Vagina (tissue), 2 donors: ENCODE results near the gene PRKG2. TPM values are rescaled to one million over a fixed set of nuclear protein-coding genes. Genes with fewer than 3 reads are reported as not detected.

Experiments
- DNase-seq, 2 donors: peaks; one replicate each; pipeline ENCODE4 v3.0.0-alpha.2; 2017; ENCODE audit errors: extremely low spot score in 2 of 2
- H3K27ac ChIP-seq: fragments of 200-600 bp; sonication (generic); one replicate; pipeline ENCODE4 v1.5.1; 2019
- H3K27me3 ChIP-seq: fragments of 200-600 bp; sonication (generic); one replicate; pipeline ENCODE4 v1.5.1; 2019
- H3K36me3 ChIP-seq, 2 donors: fragments of 200-600 bp; sonication (generic); one replicate each; pipeline ENCODE4 v1.5.1; 2017 to 2019
- H3K4me1 ChIP-seq: fragments of 200-600 bp; sonication (generic); one replicate; pipeline ENCODE4 v1.5.1; 2019
- H3K4me3 ChIP-seq, 2 donors: fragments of 200-600 bp; sonication (generic); 1 replicate in 1 of 2; 2 replicates in 1 of 2; pipeline ENCODE4 v1.5.1; 2016 to 2019
- H3K9me3 ChIP-seq: fragments of 200-600 bp; sonication (generic); one replicate; pipeline ENCODE4 v1.5.1; 2019
- POLR2A ChIP-seq, 2 donors: fragments of 450-650 bp; IDR thresholded peaks; one replicate each; pipeline ENCODE4 v1.6.1; 2017; ENCODE audit warnings: antibody characterized with exemption in 2 of 2, mild to moderate bottlenecking in 2 of 2, moderate library complexity in 2 of 2
- POLR2AphosphoS5 ChIP-seq, 2 donors: sonication (generic); formaldehyde crosslinking; IDR thresholded peaks; one replicate each; pipeline ENCODE4 v1.9.0; 2017; ENCODE audit warnings: antibody characterized with exemption in 2 of 2, mild to moderate bottlenecking in 2 of 2, low read depth in 1 of 2; ENCODE audit not compliant: insufficient read depth in 1 of 2
- intact Hi-C: fragments of 100-400 bp; cut with DNase I; formaldehyde crosslinking; loops from one replicate; pipeline ENCODE4 v1.15.1; 2023
- total RNA-seq: library from RNA; depleted of rRNA; stranded (reverse); fragments of >200 nt; gene quantifications from one replicate; pipeline ENCODE4 v1.2.3, GENCODE V29; 2016
- TF ChIP-seq, protein P1 (sequence below), 3 experiments: fragments of 450-650 bp in 2 of 3; fragments of 200-600 bp in 1 of 3; sonication (generic) in 1 of 3; IDR thresholded peaks; one replicate each; pipeline ENCODE4 v1.5.1; 2017 to 2019; ENCODE audit warnings: antibody characterized with exemption in 3 of 3, mild to moderate bottlenecking in 2 of 3, moderate library complexity in 2 of 3

The PRKG2 gene
- total RNA-seq, 1 donor from 2014 or later = 0.49 TPM

DNA sequence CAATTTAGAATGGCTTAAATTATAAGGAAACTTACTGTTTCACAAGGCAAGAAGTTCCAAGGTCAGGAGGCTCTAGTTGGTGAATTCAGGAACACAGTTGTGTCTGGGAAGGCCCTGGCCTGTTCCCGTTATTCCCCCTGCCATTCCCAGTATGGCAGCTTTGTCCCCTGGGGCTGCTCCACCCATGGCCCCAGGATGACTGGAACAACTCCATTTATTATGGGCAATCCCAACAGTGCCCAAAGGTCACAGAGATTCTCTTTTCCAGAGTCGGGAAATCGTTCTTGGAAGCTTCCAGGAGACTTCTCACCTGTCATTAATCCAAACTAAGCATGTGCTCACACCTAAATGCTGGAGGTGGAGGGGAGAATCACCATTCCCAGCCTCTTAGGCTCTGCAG is 2.8 kb upstream of the PRKG2 start:
- no peaks in the 10 kb centered on the region for H3K9me3 ChIP-seq
- no peak overlapping the region for H3K27ac ChIP-seq
- intact Hi-C loops = no loop called here
- H3K27me3 ChIP-seq = no peaks in the 10 kb centered on the region
- H3K4me3 ChIP-seq = no peak overlapping the region
- TF ChIP-seq POLR2AphosphoS5 (IDR thresholded peaks at IDR 0.05; ENCODE audit: insufficient read depth in 1 of 2, low read depth in 1 of 2) = no peak
- no peak for TF ChIP-seq POLR2A (IDR thresholded peaks at IDR 0.05)
- TF ChIP-seq, protein P1, sequence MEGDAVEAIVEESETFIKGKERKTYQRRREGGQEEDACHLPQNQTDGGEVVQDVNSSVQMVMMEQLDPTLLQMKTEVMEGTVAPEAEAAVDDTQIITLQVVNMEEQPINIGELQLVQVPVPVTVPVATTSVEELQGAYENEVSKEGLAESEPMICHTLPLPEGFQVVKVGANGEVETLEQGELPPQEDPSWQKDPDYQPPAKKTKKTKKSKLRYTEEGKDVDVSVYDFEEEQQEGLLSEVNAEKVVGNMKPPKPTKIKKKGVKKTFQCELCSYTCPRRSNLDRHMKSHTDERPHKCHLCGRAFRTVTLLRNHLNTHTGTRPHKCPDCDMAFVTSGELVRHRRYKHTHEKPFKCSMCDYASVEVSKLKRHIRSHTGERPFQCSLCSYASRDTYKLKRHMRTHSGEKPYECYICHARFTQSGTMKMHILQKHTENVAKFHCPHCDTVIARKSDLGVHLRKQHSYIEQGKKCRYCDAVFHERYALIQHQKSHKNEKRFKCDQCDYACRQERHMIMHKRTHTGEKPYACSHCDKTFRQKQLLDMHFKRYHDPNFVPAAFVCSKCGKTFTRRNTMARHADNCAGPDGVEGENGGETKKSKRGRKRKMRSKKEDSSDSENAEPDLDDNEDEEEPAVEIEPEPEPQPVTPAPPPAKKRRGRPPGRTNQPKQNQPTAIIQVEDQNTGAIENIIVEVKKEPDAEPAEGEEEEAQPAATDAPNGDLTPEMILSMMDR (IDR thresholded peaks at IDR 0.05) = no peak
- no peaks in the 10 kb centered on the region for H3K36me3 ChIP-seq
- no peaks in the 10 kb centered on the region for H3K4me1 ChIP-seq
- DNase-seq = no peak

DNA sequence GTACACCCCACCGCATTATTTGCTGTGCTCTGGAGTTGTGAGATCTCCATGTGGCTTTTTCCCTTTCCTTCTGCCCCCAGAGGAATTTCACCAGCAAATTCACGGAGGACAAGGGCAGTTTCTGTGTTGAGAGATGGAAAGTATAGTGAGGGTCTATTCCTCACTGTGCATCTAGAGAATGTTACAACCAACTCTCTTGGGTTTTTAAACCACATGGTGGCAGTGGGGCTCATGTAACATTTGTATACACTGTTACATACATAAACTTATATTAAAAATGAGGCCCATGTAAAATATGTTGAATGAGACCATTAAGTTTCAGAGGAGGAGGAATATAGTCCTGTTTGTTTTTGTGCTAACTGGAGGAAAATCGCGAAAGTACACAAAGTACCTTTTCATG is 909 bp upstream of the PRKG2 start:
- no peak overlapping the region for H3K4me3 ChIP-seq
- no peak for TF ChIP-seq POLR2AphosphoS5 (IDR thresholded peaks at IDR 0.05; ENCODE audit: insufficient read depth in 1 of 2, low read depth in 1 of 2)
- TF ChIP-seq POLR2A (IDR thresholded peaks at IDR 0.05) = no peak
- TF ChIP-seq, protein P1 (IDR thresholded peaks at IDR 0.05) = no peak

DNA sequence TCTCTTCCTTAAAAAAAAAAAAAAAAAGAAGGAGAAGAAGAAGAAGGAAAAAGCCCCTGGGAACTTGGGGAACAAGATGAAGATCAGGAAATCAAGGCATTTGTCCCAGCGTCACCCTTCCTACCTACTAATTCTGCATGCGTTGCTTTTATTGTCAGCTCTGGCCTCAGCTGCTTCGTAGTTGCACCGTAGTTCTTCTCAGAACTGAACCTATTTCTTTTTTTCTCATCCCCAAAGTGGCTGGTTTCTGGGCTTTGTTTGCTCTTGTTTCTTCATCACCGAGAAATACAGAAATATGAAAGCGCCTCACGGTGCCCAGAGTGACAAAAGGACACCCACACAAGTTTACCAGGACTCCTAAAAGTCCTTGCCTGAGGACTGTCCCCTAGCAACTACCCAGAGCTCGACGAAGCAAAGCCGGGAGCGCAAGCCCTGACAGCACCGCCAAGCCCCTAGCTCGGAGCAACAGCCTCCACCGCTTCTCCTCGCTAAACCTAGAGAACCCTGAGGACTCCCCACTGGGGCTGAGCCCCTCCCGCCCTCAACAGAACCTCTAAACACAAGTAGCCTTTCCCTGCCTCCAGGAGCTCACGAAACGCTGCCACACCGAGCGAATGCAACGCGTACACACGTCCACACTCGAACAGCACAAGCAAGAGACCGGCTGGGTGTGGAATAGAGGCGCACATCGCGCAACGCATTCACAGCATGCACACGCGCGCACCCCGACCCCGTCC is 710 bp downstream of the PRKG2 start:
- DNase-seq = no peak
- Histone ChIP-seq H3K4me1 (no peaks in the 10 kb centered on the region), H3K27ac (no peak overlapping the region), H3K36me3 (no peaks in the 10 kb centered on the region), H3K9me3 (no peaks in the 10 kb centered on the region), H3K27me3 (no peaks in the 10 kb centered on the region), H3K4me3 (peak overlapping the region; percentile 29 to 54)
- intact Hi-C loops = no loop called here
- TF ChIP-seq, protein P1 (IDR thresholded peaks at IDR 0.05) = no peak
- TF ChIP-seq POLR2A (IDR thresholded peaks at IDR 0.05) (no peak), POLR2AphosphoS5 (IDR thresholded peaks at IDR 0.05; ENCODE audit: insufficient read depth in 1 of 2, low read depth in 1 of 2) (no peak)

More for the DNA sequence above, 909 bp upstream of the PRKG2 start:
- no peaks in the 10 kb centered on the region for H3K9me3 ChIP-seq
- DNase-seq = no peak
- no peaks in the 10 kb centered on the region for H3K27me3 ChIP-seq
- intact Hi-C loops = no loop called here
- no peaks in the 10 kb centered on the region for H3K36me3 ChIP-seq
- H3K4me1 ChIP-seq = no peaks in the 10 kb centered on the region
- no peak overlapping the region for H3K27ac ChIP-seq

DNA sequence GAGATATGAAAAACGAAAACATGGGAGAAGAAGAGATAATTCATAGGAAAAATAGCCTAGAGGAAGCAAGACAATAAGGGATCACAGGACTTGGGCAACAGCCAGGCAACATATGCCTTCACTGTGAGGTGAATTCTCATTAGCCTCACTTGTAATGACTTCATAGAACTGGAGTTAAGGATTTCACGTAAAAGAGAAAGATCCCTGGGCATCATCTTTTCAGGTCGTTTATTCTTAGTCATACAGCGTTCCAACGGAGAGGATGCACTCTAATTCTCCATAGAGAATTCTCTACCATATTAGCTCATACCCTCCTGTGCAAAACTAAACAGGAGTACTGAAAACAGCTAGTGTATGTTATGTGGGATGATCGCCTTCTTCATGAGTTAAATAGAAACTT is 1.4 kb downstream of the PRKG2 start:
- Histone ChIP-seq H3K4me3 (no peak overlapping the region), H3K27ac (no peak overlapping the region), H3K36me3 (no peaks in the 10 kb centered on the region), H3K4me1 (no peaks in the 10 kb centered on the region), H3K27me3 (no peaks in the 10 kb centered on the region), H3K9me3 (no peaks in the 10 kb centered on the region)
- intact Hi-C loops = no loop called here
- DNase-seq = no peak
- TF ChIP-seq, protein P1 (IDR thresholded peaks at IDR 0.05) = no peak
- TF ChIP-seq POLR2AphosphoS5 (IDR thresholded peaks at IDR 0.05; ENCODE audit: insufficient read depth in 1 of 2, low read depth in 1 of 2) (no peak), POLR2A (IDR thresholded peaks at IDR 0.05) (no peak)

DNA sequence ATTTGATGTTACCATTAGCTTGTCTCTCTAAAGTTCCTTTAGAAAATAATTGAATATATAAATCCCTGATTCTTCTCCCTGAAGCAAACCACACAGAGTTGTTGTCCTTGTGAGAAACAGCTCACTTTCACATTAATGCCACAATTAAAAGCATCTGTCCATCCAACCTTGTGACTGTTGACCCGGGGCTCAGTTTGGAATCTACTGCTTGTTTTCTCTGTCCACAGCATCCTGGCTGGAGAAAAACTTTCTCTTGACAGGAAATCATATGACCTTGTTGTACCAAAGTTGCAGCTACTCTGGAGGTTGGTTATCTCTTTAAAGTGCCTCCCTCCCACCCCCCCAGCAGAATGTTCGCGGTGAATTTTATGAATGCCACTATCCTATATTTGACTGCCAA is 3.1 kb downstream of the PRKG2 start:
- H3K4me3 ChIP-seq = no peak overlapping the region
- TF ChIP-seq POLR2AphosphoS5 (IDR thresholded peaks at IDR 0.05; ENCODE audit: insufficient read depth in 1 of 2, low read depth in 1 of 2) (no peak), POLR2A (IDR thresholded peaks at IDR 0.05) (no peak)
- H3K27me3 ChIP-seq = no peaks in the 10 kb centered on the region
- H3K4me1 ChIP-seq = no peaks in the 10 kb centered on the region
- no peaks in the 10 kb centered on the region for H3K36me3 ChIP-seq
- no peaks in the 10 kb centered on the region for H3K9me3 ChIP-seq
- H3K27ac ChIP-seq = no peak overlapping the region
- DNase-seq = no peak
- intact Hi-C loops = no loop called here
